ENCODE data around the gene CYP39A1.

DNA sequence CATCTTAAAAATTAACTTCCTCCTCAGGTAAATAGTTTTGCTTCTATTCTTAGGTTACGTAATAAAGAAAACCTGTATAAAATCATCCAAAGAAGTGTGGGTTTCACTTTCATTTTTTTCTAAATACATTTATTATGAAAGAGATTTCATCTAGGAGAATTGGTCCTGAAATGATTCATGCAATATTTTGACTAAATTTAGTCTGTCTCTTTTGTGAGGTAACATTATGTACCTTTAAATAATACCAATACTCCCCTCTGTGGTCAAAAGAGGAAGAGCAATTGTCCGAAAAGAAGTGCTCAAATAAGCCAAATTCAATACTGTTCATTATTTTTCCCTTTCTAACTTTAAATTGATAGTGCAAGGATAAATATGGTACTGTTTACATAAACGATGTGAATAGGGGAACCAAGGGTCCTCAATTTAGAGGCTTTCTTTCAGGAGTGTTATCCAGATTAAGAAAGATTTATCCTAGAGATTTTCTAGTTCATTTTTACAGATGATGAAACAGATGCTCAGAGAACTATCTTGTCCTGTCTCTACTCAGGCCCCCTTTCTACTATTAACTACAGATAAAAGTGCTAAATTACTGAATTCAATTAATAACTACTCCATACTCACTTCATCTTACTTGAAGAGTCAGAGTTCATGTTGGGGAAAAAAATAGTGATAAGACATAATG, 26.2 kb downstream of the CYP39A1 start:
- peak; percentile 52 to 58 (median 53) for TF ChIP-seq CTCF (IDR thresholded peaks at IDR 0.05)
- no peak for TF ChIP-seq POLR2A (IDR thresholded peaks at IDR 0.05)
